Ovary (tissue), 3 donors: ENCODE data around the gene DHRS7C.

ENCODE experiments used
- CTCF ChIP-seq, 3 donors: fragments of 450-650 bp in 2 of 3; fragments of 200-600 bp in 1 of 3; IDR thresholded peaks; one replicate each; pipeline versions ENCODE4 v1.5.1 to v1.8.0; 2016 to 2022; ENCODE audit warnings: antibody characterized with exemption in 3 of 3, mild to moderate bottlenecking in 1 of 3
- POLR2A ChIP-seq: fragments of 450-650 bp; IDR thresholded peaks from one replicate; pipeline ENCODE4 v1.6.1; 2017; ENCODE audit warnings: antibody characterized with exemption, mild to moderate bottlenecking, moderate library complexity
- donor health status: DM: no; HTN: no; CAD: no.

- TF ChIP-seq CTCF (IDR thresholded peaks at IDR 0.05), result no peak
- no peak for TF ChIP-seq POLR2A
These were observed 29.1 kb upstream of the DHRS7C start for GRCh38 chr17:9820448-9820847.
